ENCODE measurements around the gene SPNS3. TPM values are rescaled to one million over a fixed set of nuclear protein-coding genes. Genes with fewer than 3 reads are reported as not detected.
A peak's percentile ranks its signal among the peaks of the same experiment; 100 is the strongest.

Gene SPNS3
- total RNA-seq, 1 donor from 2014 or later = not detected

DNA sequence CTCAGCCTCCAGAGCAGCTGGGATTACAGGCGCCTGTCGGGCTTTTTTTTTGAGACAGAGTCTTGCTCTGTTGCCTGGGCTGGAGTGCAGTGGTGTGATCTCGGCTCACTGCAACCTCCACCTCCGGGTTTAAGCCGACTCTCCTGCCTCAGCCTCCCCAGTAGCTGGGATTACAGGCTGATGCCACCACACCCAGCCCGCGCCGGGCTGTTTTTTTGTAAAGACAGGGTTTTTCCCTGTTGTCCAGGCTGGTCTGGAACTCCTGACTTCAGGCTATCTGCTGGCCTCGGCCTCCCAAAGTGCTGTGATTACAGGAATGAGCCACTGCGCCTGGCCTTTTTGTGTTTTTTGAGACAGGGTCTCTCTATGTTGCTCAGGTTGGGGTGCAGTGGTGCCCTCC is 27.4 kb upstream of the SPNS3 start:
- Histone ChIP-seq H3K4me3 (ENCODE audit: low read depth, low read length) (no peak overlapping the region), H3K27me3 (ENCODE audit: control insufficient read depth, insufficient read depth, low read length) (no peaks in the 10 kb centered on the region), H3K36me3 (ENCODE audit: control insufficient read depth, insufficient read depth, low read length) (no peaks in the 10 kb centered on the region)
- no peak for FAIRE-seq
- TF ChIP-seq, protein P1, sequence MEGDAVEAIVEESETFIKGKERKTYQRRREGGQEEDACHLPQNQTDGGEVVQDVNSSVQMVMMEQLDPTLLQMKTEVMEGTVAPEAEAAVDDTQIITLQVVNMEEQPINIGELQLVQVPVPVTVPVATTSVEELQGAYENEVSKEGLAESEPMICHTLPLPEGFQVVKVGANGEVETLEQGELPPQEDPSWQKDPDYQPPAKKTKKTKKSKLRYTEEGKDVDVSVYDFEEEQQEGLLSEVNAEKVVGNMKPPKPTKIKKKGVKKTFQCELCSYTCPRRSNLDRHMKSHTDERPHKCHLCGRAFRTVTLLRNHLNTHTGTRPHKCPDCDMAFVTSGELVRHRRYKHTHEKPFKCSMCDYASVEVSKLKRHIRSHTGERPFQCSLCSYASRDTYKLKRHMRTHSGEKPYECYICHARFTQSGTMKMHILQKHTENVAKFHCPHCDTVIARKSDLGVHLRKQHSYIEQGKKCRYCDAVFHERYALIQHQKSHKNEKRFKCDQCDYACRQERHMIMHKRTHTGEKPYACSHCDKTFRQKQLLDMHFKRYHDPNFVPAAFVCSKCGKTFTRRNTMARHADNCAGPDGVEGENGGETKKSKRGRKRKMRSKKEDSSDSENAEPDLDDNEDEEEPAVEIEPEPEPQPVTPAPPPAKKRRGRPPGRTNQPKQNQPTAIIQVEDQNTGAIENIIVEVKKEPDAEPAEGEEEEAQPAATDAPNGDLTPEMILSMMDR (IDR thresholded peaks at IDR 0.05; ENCODE audit: insufficient read depth, low read length, severe bottlenecking) = no peak
- no peak for DNase-seq (ENCODE audit: low read depth)

DNA sequence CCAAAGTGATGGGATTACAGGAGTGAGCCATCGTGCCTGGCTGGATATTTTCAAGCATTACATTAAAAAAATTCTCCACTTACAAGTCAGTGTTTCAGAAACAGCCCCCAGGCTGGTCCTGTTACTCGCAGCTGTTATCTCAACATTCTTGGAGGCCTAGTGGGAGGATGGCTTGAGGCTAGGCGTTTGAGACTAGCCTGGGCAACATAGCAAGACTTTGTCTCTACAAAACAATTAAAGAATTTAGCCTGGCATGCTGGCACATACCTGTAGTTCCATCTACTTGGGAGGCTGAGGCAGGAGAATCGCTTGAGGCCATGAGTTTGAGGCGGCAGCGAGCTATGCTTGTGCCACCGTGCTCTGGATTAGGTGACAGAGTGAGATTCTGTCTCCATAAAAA is 26.5 kb upstream of the SPNS3 start:
- Histone ChIP-seq H3K4me3 (ENCODE audit: low read depth, low read length) (no peak overlapping the region), H3K36me3 (ENCODE audit: control insufficient read depth, insufficient read depth, low read length) (no peaks in the 10 kb centered on the region), H3K27me3 (ENCODE audit: control insufficient read depth, insufficient read depth, low read length) (no peaks in the 10 kb centered on the region)
- peak; percentile 29 for DNase-seq (ENCODE audit: low read depth)
- no peak for FAIRE-seq
- TF ChIP-seq, protein P1 (IDR thresholded peaks at IDR 0.05; ENCODE audit: insufficient read depth, low read length, severe bottlenecking) = no peak

DNA sequence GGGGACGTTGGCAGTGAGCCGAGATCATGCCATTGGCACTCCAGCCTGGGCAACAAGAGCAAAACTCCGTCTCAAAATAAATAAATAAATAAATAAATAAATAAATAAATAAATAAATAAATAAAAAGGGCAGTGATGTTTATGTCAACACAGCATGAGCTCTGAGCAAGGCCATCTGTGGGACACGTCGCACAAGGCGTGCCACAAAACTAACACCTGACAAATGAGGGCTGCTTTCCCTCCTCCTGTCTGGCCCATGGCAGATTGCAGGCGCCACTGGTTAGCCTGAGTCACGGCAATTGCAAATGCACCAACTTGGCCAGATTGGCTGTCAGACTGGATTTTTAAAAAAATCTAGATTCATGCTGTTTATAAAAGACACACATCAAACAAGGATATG is 25.9 kb upstream of the SPNS3 start:
- TF ChIP-seq, protein P1 (IDR thresholded peaks at IDR 0.05; ENCODE audit: insufficient read depth, low read length, severe bottlenecking) = peak; percentile 2
- DNase-seq (ENCODE audit: low read depth) (peak; percentile 63), FAIRE-seq (no peak)
- Histone ChIP-seq H3K36me3 (ENCODE audit: control insufficient read depth, insufficient read depth, low read length) (no peaks in the 10 kb centered on the region), H3K27me3 (ENCODE audit: control insufficient read depth, insufficient read depth, low read length) (no peaks in the 10 kb centered on the region), H3K4me3 (ENCODE audit: low read depth, low read length) (no peak overlapping the region)

DNA sequence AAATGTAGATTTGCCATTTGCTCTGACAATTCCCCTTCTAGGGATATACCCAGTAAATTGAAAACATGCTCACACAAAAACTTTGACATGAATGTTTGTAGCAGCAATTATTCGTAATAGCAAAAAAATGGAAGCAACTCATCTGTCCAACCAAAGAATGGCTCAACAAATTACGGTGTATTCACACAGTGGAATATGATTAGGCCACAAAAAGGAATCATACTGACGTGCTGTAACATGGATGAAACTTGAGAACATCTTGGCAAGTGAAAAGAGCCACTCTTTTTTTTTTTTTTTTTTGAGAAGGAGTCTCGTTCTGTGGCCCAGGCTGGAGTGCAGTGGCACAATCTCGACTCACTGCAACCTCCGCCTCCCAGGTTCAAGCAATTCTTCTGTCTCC is 24.1 kb upstream of the SPNS3 start:
- Histone ChIP-seq H3K27me3 (ENCODE audit: control insufficient read depth, insufficient read depth, low read length) (no peaks in the 10 kb centered on the region), H3K36me3 (ENCODE audit: control insufficient read depth, insufficient read depth, low read length) (no peaks in the 10 kb centered on the region), H3K4me3 (ENCODE audit: low read depth, low read length) (no peak overlapping the region)
- TF ChIP-seq, protein P1 (IDR thresholded peaks at IDR 0.05; ENCODE audit: insufficient read depth, low read length, severe bottlenecking) = no peak
- DNase-seq (ENCODE audit: low read depth) = peak; percentile 90
- no peak for FAIRE-seq

DNA sequence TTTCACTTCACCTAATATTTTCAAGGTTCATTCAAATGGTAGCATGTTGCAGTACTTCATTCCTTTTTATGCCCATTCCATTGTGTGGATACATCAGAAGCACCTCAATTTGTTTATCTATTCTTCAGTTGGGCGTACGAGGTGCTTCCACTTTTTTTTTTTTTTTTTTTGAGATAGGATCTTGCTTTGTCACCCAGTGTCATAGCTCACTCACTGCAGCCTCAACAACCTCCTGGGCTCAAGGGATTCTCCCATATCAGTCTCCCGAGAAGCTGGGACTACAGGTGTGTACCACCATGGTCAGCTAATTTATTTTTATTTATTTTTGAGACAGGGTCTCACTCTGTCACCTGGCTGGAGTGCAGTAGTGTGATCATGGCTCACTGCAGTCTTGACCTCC is 22.5 kb upstream of the SPNS3 start:
- H3K4me3 ChIP-seq (ENCODE audit: low read depth, low read length) = no peak overlapping the region
- no peaks in the 10 kb centered on the region for H3K36me3 ChIP-seq (ENCODE audit: control insufficient read depth, insufficient read depth, low read length)
- no peak for FAIRE-seq
- TF ChIP-seq, protein P1 (IDR thresholded peaks at IDR 0.05; ENCODE audit: insufficient read depth, low read length, severe bottlenecking) = no peak
- no peak for DNase-seq (ENCODE audit: low read depth)
- H3K27me3 ChIP-seq (ENCODE audit: control insufficient read depth, insufficient read depth, low read length) = no peaks in the 10 kb centered on the region

Measured in bronchial epithelial cell (primary cell).